RWPE2 (cell line): Measurements from ENCODE around the gene BCLAF1.

Source experiments
- ATAC-seq: fragments of 200-7000 bp; cut with Tn5 transposase; 3 replicates; pipeline ENCODE4 v1.9.1; 2021; ENCODE audit warnings: low read depth
- DNase-seq: peaks from one replicate; pipeline ENCODE4 v3.0.0-alpha.2; 2020; ENCODE audit warnings: low spot score
- H3K27ac ChIP-seq: fragments of 450-650 bp; 2 replicates; pipeline ENCODE4 v1.5.1; 2017; ENCODE audit warnings: mild to moderate bottlenecking; ENCODE audit not compliant: poor library complexity, severe bottlenecking
- H3K27me3 ChIP-seq: fragments of 250-450 bp; sonication (Bioruptor Pico); 2 replicates; pipeline ENCODE4 v1.5.1; 2021; ENCODE audit warnings: mild to moderate bottlenecking, moderate library complexity; ENCODE audit not compliant: insufficient read depth, poor library complexity, severe bottlenecking
- H3K36me3 ChIP-seq: fragments of 250-450 bp; sonication (Bioruptor Pico); 2 replicates; pipeline ENCODE4 v1.5.1; 2020; ENCODE audit warnings: low read depth, mild to moderate bottlenecking, moderate library complexity
- H3K4me1 ChIP-seq: fragments of 250-450 bp; sonication (Bioruptor Pico); 2 replicates; pipeline ENCODE4 v1.5.1; 2021; ENCODE audit warnings: mild to moderate bottlenecking, moderate library complexity; ENCODE audit not compliant: insufficient read depth, poor library complexity, severe bottlenecking
- H3K4me3 ChIP-seq: fragments of 250-450 bp; sonication (Bioruptor Pico); 2 replicates; pipeline ENCODE4 v1.5.1; 2021; ENCODE audit warnings: mild to moderate bottlenecking, moderate library complexity; ENCODE audit not compliant: severe bottlenecking
- H3K9me3 ChIP-seq: fragments of 250-450 bp; sonication (Bioruptor Pico); 2 replicates; pipeline ENCODE4 v1.5.1; 2021; ENCODE audit warnings: mild to moderate bottlenecking, moderate library complexity; ENCODE audit not compliant: severe bottlenecking
- CTCF ChIP-seq: fragments of 450-650 bp; IDR thresholded peaks from one replicate; pipeline ENCODE4 v1.5.1; 2017; ENCODE audit warnings: mild to moderate bottlenecking, moderate library complexity; ENCODE audit not compliant: poor library complexity, severe bottlenecking

The BCLAF1 gene

GRCh38 chr6:136289579-136290409, at the start of gene BCLAF1:
BCLAF1 (minus strand) TSS chr6:136289846; CDS start chr6:136279866, 9,980 bp downstream.
- peak; percentile 84 for ATAC-seq
- Histone ChIP-seq H3K27me3 (no peaks in the 10 kb centered on the region), H3K4me3 (peak within 1 kb of the TSS; percentile 91), H3K36me3 (peaks cover 20% of the 10 kb centered on the region), H3K27ac (peak within 1 kb of the TSS; percentile 92), H3K9me3 (no peaks in the 10 kb centered on the region), H3K4me1 (peaks cover 19% of the 10 kb centered on the region)
- TF ChIP-seq CTCF = no peak
- DNase-seq = peak; percentile 96

- no peak for TF ChIP-seq CTCF
Measured at GRCh38 chr6:136338486-136338885, 48.8 kb upstream of the BCLAF1 start.

GRCh38 chr6:136337606-136338005, 48.0 kb upstream of the BCLAF1 start:
- H3K27me3 ChIP-seq = no peaks in the 10 kb centered on the region
- H3K4me1 ChIP-seq = no peaks in the 10 kb centered on the region
- no peak for TF ChIP-seq CTCF
- no peaks in the 10 kb centered on the region for H3K36me3 ChIP-seq
- no peaks in the 10 kb centered on the region for H3K9me3 ChIP-seq
- H3K4me3 ChIP-seq = no peak overlapping the region
- ATAC-seq (no peak), DNase-seq (no peak)
- no peak overlapping the region for H3K27ac ChIP-seq

More at GRCh38 chr6:136338486-136338885, 48.8 kb upstream of the BCLAF1 start:
- DNase-seq (no peak), ATAC-seq (no peak)
- H3K9me3 ChIP-seq = no peaks in the 10 kb centered on the region
- H3K27ac ChIP-seq = no peak overlapping the region
- no peak overlapping the region for H3K4me3 ChIP-seq
- H3K36me3 ChIP-seq = no peaks in the 10 kb centered on the region
- no peaks in the 10 kb centered on the region for H3K4me1 ChIP-seq
- H3K27me3 ChIP-seq = no peaks in the 10 kb centered on the region

- no peaks in the 10 kb centered on the region for H3K9me3 ChIP-seq
- no peak overlapping the region for H3K4me3 ChIP-seq
- no peaks in the 10 kb centered on the region for H3K27me3 ChIP-seq
- no peak overlapping the region for H3K27ac ChIP-seq
- DNase-seq = no peak
- ATAC-seq = no peak; the same call in 2 of the 3 replicates
- H3K4me1 ChIP-seq = no peaks in the 10 kb centered on the region
- no peaks in the 10 kb centered on the region for H3K36me3 ChIP-seq
- TF ChIP-seq CTCF = no peak
Measured at GRCh38 chr6:136337121-136337520, 47.5 kb upstream of the BCLAF1 start.
